ENCODE data around the gene JSRP1. TPM values are rescaled to one million over a fixed set of nuclear protein-coding genes. Genes with fewer than 3 reads are reported as not detected.

JSRP1 gene
- total and polyA plus RNA-seq, 2 experiments from 2014 or later = 2.4 to 3.1 TPM

GRCh38 chr19:2243274-2244124, 12.7 kb downstream of the JSRP1 start:
- Mint-ChIP-seq H3K36me3 (ENCODE audit: low read depth) (peaks cover 57% of the 10 kb centered on the region), H3K27ac (no peak overlapping the region), H3K9me3 (no peaks in the 10 kb centered on the region), H3K4me3 (no peak overlapping the region), H3K4me1 (peaks cover 28% of the 10 kb centered on the region), H3K27me3 (ENCODE audit: insufficient read depth, low read depth, poor library complexity) (peaks cover 4% of the 10 kb centered on the region)
- no peak for DNase-seq (ENCODE audit: low spot score)
- Histone ChIP-seq H3K79me2 (replicated peaks; ENCODE audit: insufficient read depth) (peaks cover 53% of the 10 kb centered on the region), H3K4me2 (no peak overlapping the region), H3K27me3 (ENCODE audit: insufficient read depth) (no peaks in the 10 kb centered on the region), H3K36me3 (ENCODE audit: insufficient read depth) (peaks cover 13% of the 10 kb centered on the region), H3F3A (replicated peaks; ENCODE audit: low read depth) (peaks cover 8% of the 10 kb centered on the region; the same call in 1 of the 2 replicates), H4K20me1 (replicated peaks; ENCODE audit: insufficient read depth) (peaks cover 41% of the 10 kb centered on the region), H2AFZ (no peak overlapping the region), H3K4me1 (ENCODE audit: insufficient read depth) (peaks cover 23% of the 10 kb centered on the region), H3K9me2 (ENCODE audit: insufficient read depth) (no peaks in the 10 kb centered on the region), H3K27ac (ENCODE audit: low read depth) (no peak overlapping the region), H3K4me3 (no peak overlapping the region)
- TF ChIP-seq, protein P1, sequence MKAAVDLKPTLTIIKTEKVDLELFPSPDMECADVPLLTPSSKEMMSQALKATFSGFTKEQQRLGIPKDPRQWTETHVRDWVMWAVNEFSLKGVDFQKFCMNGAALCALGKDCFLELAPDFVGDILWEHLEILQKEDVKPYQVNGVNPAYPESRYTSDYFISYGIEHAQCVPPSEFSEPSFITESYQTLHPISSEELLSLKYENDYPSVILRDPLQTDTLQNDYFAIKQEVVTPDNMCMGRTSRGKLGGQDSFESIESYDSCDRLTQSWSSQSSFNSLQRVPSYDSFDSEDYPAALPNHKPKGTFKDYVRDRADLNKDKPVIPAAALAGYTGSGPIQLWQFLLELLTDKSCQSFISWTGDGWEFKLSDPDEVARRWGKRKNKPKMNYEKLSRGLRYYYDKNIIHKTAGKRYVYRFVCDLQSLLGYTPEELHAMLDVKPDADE (IDR thresholded peaks at IDR 0.05) = no peak
- TF ChIP-seq ZNF114 (CRISPR knock-in tag; IDR thresholded peaks at IDR 0.05) (no peak), STAT1 (IDR thresholded peaks at IDR 0.05; ENCODE audit: unreplicated experiment) (no peak), NANOG (IDR thresholded peaks at IDR 0.05; ENCODE audit: borderline replicate concordance) (no peak), REST (IDR thresholded peaks at IDR 0.05; ENCODE audit: unreplicated experiment) (no peak), ZNF331 (CRISPR knock-in tag; IDR thresholded peaks at IDR 0.05; ENCODE audit: low read depth) (no peak), EZH2phosphoT487 (IDR thresholded peaks at IDR 0.05; ENCODE audit: unreplicated experiment) (no peak), JUNB (IDR thresholded peaks at IDR 0.05; ENCODE audit: unreplicated experiment) (no peak), POLR2AphosphoS5 (IDR thresholded peaks at IDR 0.05; ENCODE audit: low read depth) (no peak), EZH2 (IDR thresholded peaks at IDR 0.05; ENCODE audit: low read depth, unreplicated experiment) (no peak), CREB1 (CRISPR knock-in tag; IDR thresholded peaks at IDR 0.05; ENCODE audit: low read depth) (no peak)
- TF ChIP-seq, protein P2, sequence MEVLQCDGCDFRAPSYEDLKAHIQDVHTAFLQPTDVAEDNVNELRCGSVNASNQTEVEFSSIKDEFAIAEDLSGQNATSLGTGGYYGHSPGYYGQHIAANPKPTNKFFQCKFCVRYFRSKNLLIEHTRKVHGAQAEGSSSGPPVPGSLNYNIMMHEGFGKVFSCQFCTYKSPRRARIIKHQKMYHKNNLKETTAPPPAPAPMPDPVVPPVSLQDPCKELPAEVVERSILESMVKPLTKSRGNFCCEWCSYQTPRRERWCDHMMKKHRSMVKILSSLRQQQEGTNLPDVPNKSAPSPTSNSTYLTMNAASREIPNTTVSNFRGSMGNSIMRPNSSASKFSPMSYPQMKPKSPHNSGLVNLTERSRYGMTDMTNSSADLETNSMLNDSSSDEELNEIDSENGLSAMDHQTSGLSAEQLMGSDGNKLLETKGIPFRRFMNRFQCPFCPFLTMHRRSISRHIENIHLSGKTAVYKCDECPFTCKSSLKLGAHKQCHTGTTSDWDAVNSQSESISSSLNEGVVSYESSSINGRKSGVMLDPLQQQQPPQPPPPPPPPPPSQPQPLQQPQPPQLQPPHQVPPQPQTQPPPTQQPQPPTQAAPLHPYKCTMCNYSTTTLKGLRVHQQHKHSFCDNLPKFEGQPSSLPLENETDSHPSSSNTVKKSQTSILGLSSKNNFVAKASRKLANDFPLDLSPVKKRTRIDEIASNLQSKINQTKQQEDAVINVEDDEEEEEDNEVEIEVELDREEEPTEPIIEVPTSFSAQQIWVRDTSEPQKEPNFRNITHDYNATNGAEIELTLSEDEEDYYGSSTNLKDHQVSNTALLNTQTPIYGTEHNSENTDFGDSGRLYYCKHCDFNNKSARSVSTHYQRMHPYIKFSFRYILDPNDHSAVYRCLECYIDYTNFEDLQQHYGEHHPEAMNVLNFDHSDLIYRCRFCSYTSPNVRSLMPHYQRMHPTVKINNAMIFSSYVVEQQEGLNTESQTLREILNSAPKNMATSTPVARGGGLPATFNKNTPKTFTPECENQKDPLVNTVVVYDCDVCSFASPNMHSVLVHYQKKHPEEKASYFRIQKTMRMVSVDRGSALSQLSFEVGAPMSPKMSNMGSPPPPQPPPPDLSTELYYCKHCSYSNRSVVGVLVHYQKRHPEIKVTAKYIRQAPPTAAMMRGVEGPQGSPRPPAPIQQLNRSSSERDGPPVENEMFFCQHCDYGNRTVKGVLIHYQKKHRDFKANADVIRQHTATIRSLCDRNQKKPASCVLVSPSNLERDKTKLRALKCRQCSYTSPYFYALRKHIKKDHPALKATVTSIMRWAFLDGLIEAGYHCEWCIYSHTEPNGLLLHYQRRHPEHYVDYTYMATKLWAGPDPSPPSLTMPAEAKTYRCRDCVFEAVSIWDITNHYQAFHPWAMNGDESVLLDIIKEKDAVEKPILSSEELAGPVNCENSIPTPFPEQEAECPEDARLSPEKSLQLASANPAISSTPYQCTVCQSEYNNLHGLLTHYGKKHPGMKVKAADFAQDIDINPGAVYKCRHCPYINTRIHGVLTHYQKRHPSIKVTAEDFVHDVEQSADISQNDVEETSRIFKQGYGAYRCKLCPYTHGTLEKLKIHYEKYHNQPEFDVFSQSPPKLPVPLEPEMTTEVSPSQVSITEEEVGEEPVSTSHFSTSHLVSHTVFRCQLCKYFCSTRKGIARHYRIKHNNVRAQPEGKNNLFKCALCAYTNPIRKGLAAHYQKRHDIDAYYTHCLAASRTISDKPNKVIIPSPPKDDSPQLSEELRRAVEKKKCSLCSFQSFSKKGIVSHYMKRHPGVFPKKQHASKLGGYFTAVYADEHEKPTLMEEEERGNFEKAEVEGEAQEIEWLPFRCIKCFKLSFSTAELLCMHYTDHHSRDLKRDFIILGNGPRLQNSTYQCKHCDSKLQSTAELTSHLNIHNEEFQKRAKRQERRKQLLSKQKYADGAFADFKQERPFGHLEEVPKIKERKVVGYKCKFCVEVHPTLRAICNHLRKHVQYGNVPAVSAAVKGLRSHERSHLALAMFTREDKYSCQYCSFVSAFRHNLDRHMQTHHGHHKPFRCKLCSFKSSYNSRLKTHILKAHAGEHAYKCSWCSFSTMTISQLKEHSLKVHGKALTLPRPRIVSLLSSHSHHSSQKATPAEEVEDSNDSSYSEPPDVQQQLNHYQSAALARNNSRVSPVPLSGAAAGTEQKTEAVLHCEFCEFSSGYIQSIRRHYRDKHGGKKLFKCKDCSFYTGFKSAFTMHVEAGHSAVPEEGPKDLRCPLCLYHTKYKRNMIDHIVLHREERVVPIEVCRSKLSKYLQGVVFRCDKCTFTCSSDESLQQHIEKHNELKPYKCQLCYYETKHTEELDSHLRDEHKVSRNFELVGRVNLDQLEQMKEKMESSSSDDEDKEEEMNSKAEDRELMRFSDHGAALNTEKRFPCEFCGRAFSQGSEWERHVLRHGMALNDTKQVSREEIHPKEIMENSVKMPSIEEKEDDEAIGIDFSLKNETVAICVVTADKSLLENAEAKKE (CRISPR knock-in tag; IDR thresholded peaks at IDR 0.05) = no peak
- TF ChIP-seq, protein P3, sequence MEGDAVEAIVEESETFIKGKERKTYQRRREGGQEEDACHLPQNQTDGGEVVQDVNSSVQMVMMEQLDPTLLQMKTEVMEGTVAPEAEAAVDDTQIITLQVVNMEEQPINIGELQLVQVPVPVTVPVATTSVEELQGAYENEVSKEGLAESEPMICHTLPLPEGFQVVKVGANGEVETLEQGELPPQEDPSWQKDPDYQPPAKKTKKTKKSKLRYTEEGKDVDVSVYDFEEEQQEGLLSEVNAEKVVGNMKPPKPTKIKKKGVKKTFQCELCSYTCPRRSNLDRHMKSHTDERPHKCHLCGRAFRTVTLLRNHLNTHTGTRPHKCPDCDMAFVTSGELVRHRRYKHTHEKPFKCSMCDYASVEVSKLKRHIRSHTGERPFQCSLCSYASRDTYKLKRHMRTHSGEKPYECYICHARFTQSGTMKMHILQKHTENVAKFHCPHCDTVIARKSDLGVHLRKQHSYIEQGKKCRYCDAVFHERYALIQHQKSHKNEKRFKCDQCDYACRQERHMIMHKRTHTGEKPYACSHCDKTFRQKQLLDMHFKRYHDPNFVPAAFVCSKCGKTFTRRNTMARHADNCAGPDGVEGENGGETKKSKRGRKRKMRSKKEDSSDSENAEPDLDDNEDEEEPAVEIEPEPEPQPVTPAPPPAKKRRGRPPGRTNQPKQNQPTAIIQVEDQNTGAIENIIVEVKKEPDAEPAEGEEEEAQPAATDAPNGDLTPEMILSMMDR (conservative IDR thresholded peaks at IDR 0.05; ENCODE audit: low read depth in 2 of 2) = no peak
- no peak for ATAC-seq

Data from GM23338 (cell line).